ENCODE measurements around the gene PCID2.

The PCID2 gene

DNA sequence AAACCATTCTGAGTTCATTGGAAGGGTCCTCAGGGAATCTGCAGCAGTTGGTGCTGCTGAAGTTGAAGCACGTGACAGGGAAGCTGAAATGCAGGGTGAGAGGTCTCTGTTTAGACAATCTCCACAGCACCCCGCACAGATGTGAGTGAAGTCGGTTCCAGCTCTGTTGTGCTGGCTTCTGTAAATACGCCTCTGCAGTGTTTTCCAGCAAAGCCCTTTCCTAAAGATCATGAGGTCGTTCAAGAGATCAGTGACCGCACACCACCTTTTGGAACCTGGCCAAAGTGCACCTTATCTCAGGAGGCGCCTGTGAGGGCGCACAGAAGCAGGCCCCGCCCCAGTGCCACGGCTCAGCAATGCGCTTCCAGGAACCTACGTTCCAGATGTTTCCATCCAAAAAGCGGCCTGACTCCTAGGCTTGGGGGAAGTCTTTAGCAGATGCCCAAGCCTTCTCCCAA lies 11.7 kb upstream of the PCID2 start:
- Histone ChIP-seq H3K27ac (ENCODE audit: low read depth in 2 of 2, low read length in 2 of 2) (no peak overlapping the region), H3K4me3 (ENCODE audit: low read length in 2 of 2) (no peak overlapping the region), H3K27me3 (ENCODE audit: control insufficient read depth in 2 of 2, insufficient read depth in 2 of 2, low read length in 2 of 2) (no peaks in the 10 kb centered on the region), H3K4me1 (ENCODE audit: control insufficient read depth in 2 of 2, insufficient read depth in 2 of 2, low read length in 2 of 2) (peaks cover 12 to 13% of the 10 kb centered on the region in 2 donors), H3K9me3 (ENCODE audit: control insufficient read depth in 2 of 2, low read length in 2 of 2) (no peaks in the 10 kb centered on the region), H3K9ac (ENCODE audit: low read depth in 1 of 2, low read length in 2 of 2) (no peak overlapping the region), H3K36me3 (ENCODE audit: control insufficient read depth in 2 of 2, insufficient read depth in 2 of 2, low read length in 2 of 2) (peaks cover 28 to 46% of the 10 kb centered on the region in 2 donors)

DNA sequence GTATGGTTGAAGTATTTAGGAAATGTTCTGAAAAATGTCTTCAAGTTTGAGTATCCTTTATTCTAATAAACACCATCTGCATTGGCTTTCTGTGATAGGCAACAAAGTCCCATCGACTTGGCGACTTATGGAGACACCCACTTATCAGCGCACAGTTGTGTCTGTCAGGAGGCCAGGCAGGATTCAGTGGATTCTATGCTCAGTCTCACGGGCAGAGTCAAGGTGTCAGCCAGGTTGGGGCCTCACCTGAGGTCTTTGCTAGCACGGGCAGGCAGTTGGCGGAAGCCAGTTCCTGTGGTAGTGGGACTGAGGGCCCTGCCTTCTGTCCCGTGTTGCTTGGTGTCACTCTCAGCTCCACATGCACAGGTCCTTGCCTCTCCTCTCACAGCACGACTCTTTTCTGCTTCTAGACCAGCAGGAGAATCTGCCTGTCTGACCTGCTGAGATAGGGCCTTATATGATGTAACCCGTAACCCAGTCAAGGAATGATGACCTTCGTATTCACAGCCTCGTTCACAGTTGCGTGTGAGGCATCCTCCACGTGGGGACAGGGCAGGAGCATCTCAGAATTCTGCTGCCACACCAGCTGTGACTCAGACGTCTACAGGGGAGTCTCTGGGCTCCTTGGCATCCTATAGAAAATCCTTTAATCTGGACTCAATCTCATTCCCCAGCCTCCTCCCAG lies 10.9 kb upstream of the PCID2 start:
- H3K4me1 ChIP-seq (ENCODE audit: control insufficient read depth in 2 of 2, insufficient read depth in 2 of 2, low read length in 2 of 2): peaks cover 12 to 13% of the 10 kb centered on the region in 2 donors
- H3K9ac ChIP-seq (ENCODE audit: low read depth in 1 of 2, low read length in 2 of 2): no peak overlapping the region
- no peak overlapping the region for H3K4me3 ChIP-seq (ENCODE audit: low read length in 2 of 2)
- peaks cover 20 to 40% of the 10 kb centered on the region in 2 donors for H3K36me3 ChIP-seq (ENCODE audit: control insufficient read depth in 2 of 2, insufficient read depth in 2 of 2, low read length in 2 of 2)
- no peaks in the 10 kb centered on the region for H3K27me3 ChIP-seq (ENCODE audit: control insufficient read depth in 2 of 2, insufficient read depth in 2 of 2, low read length in 2 of 2)
- no peak overlapping the region for H3K27ac ChIP-seq (ENCODE audit: low read depth in 2 of 2, low read length in 2 of 2)
- no peaks in the 10 kb centered on the region for H3K9me3 ChIP-seq (ENCODE audit: control insufficient read depth in 2 of 2, low read length in 2 of 2)

DNA sequence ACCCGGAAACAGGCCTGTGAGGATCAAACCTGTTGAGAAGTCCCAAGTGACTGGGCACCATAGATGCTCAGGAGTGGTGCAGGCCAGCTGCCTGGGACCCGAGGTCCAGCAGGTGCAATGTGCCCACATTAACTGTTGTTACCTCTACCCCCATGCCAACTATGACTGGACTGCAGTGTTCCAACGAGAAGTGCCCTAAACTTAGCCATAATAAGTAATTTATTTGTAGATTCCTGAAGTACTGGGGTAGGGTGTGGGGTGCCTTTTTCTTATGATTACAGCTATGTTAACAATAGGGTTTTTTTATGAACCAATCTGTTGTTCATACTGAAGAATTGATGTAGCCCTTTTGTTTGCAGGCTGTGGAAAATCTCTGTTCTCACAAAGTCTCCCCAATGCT lies 10.1 kb upstream of the PCID2 start:
- Histone ChIP-seq H3K9me3 (ENCODE audit: control insufficient read depth in 2 of 2, low read length in 2 of 2) (no peaks in the 10 kb centered on the region), H3K4me1 (ENCODE audit: control insufficient read depth in 2 of 2, insufficient read depth in 2 of 2, low read length in 2 of 2) (peaks cover 12 to 16% of the 10 kb centered on the region in 2 donors), H3K36me3 (ENCODE audit: control insufficient read depth in 2 of 2, insufficient read depth in 2 of 2, low read length in 2 of 2) (peaks cover 18 to 35% of the 10 kb centered on the region in 2 donors), H3K27ac (ENCODE audit: low read depth in 2 of 2, low read length in 2 of 2) (no peak overlapping the region), H3K27me3 (ENCODE audit: control insufficient read depth in 2 of 2, insufficient read depth in 2 of 2, low read length in 2 of 2) (no peaks in the 10 kb centered on the region), H3K9ac (ENCODE audit: low read depth in 1 of 2, low read length in 2 of 2) (no peak overlapping the region), H3K4me3 (ENCODE audit: low read length in 2 of 2) (no peak overlapping the region)

DNA sequence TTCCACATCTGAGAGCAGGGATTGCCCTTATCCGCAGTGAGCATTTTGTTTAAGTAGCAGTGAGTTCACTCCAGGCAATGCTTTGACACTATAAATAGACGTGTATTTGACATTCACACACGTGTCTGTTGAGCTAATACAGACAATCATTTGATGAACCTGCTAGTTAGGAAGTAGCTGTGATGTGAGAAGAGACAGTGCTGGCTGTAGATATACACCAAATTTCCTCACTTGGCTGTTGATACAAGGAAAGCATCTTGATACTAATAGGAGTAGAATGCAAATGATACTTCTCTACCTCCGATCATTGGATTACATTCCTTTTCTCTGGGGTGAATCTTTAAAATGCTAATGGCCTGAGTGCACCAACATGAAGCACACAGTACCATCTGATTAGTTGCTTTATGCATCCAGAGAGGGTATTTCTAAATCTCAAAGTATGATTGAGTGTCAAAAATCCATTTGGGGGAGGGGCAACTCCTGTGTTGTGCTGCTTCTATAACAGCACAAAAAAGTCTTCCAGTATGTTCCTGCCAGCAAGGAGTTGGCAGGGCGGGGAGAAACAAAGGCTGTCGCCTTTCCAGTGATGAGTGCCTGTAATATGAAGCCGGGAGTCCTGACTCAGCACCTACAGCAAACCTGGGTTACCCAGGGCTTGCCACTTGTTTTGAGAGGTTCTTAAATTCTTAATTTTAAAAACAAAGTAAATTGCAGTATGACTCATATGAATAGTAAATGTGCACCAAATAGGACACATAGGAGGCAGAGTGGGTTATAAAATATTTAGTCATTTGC lies 8.0 kb upstream of the PCID2 start:
- Histone ChIP-seq H3K9ac (ENCODE audit: low read depth in 1 of 2, low read length in 2 of 2) (no peak overlapping the region), H3K27me3 (ENCODE audit: control insufficient read depth in 2 of 2, insufficient read depth in 2 of 2, low read length in 2 of 2) (no peaks in the 10 kb centered on the region), H3K9me3 (ENCODE audit: control insufficient read depth in 2 of 2, low read length in 2 of 2) (no peaks in the 10 kb centered on the region), H3K36me3 (ENCODE audit: control insufficient read depth in 2 of 2, insufficient read depth in 2 of 2, low read length in 2 of 2) (peaks cover 10 to 25% of the 10 kb centered on the region in 2 donors), H3K27ac (ENCODE audit: low read depth in 2 of 2, low read length in 2 of 2) (no peak overlapping the region), H3K4me1 (ENCODE audit: control insufficient read depth in 2 of 2, insufficient read depth in 2 of 2, low read length in 2 of 2) (peaks cover 12 to 16% of the 10 kb centered on the region in 2 donors), H3K4me3 (ENCODE audit: low read length in 2 of 2) (no peak overlapping the region)

DNA sequence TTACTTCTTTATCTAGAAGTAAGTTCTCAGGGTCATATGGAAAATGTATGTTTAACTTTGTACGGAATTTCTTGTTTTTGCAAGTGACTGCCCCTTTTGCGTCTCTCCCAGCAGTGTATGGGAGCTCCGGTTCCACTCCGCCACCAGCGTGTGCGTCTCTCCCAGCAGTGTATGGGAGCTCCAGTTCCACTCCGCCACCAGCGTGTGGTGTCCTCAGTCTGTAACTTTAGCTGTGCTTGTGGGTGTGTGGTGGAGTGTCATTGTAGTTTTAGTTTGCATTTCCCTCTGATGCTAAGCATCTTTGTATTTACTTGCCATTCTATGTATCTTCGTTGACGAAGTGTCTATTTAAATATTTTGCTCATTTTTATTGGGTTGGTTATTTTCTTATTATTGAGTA lies 3.3 kb upstream of the PCID2 start:
- Histone ChIP-seq H3K27me3 (ENCODE audit: control insufficient read depth in 2 of 2, insufficient read depth in 2 of 2, low read length in 2 of 2) (no peaks in the 10 kb centered on the region), H3K36me3 (ENCODE audit: control insufficient read depth in 2 of 2, insufficient read depth in 2 of 2, low read length in 2 of 2) (peaks cover 4 to 7% of the 10 kb centered on the region in 2 donors), H3K4me3 (ENCODE audit: low read length in 2 of 2) (no peak overlapping the region), H3K27ac (ENCODE audit: low read depth in 2 of 2, low read length in 2 of 2) (no peak overlapping the region), H3K9me3 (ENCODE audit: control insufficient read depth in 2 of 2, low read length in 2 of 2) (no peaks in the 10 kb centered on the region), H3K9ac (ENCODE audit: low read depth in 1 of 2, low read length in 2 of 2) (no peak overlapping the region), H3K4me1 (ENCODE audit: control insufficient read depth in 2 of 2, insufficient read depth in 2 of 2, low read length in 2 of 2) (peaks cover 21 to 26% of the 10 kb centered on the region in 2 donors)

DNA sequence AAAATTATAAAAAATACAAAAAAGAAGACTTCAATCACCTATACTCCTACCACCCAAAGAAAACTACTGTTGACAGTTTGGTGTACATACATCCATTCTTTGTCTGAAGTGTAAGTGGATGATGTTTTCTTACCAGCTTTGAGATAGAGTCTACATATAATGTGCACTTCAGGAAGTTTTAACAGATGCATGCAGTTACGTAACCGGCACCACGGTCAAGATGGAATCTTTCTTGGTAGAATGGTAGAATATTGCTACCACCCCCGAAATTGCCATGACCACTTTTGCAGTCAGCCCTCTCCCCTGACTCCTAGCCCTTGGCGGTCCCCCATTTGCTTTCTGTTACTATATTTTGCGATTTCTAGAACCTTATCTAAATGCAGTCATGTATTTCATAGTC lies 2.4 kb upstream of the PCID2 start:
- Histone ChIP-seq H3K27ac (ENCODE audit: low read depth in 2 of 2, low read length in 2 of 2) (no peak overlapping the region), H3K9ac (ENCODE audit: low read depth in 1 of 2, low read length in 2 of 2) (no peak overlapping the region), H3K36me3 (ENCODE audit: control insufficient read depth in 2 of 2, insufficient read depth in 2 of 2, low read length in 2 of 2) (peaks cover 4 to 10% of the 10 kb centered on the region in 2 donors), H3K4me3 (ENCODE audit: low read length in 2 of 2) (peak overlapping the region in 1 of 2 donors; percentile 24), H3K27me3 (ENCODE audit: control insufficient read depth in 2 of 2, insufficient read depth in 2 of 2, low read length in 2 of 2) (no peaks in the 10 kb centered on the region), H3K9me3 (ENCODE audit: control insufficient read depth in 2 of 2, low read length in 2 of 2) (no peaks in the 10 kb centered on the region), H3K4me1 (ENCODE audit: control insufficient read depth in 2 of 2, insufficient read depth in 2 of 2, low read length in 2 of 2) (peaks cover 17% of the 10 kb centered on the region in 2 donors)

DNA sequence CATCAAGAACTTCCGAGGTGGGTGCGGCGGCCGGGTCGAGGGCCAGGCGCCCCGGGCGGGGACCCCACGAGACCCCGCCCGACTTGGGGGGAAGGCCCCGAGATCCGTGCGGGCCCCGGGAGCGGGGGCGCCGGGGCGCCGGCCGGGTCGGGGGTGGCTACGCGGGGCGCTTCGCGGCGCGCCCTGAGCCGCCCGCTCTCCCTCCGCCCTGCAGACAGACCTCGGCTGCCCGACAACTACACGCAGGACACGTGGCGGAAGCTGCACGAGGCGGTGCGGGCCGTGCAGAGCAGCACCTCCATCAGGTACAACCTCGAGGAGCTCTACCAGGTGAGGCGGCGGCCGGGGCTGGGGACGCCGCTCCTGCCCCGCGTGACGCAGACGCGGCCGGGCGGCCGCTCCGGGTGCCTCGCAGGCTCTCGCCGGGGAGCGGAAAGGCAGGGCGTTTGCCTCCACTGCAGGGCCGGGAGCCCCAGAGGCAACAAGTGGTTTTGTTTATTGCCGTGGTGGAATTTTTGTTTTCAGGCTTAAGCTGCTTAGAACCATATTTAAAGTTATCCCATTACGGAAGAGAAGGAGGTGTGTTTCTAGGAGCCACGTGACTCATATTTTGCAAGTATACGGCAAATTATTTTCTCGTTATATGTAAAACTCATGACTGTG lies 1.4 kb upstream of the PCID2 start:
- no peaks in the 10 kb centered on the region for H3K9me3 ChIP-seq (ENCODE audit: control insufficient read depth in 2 of 2, low read length in 2 of 2)
- no peaks in the 10 kb centered on the region for H3K27me3 ChIP-seq (ENCODE audit: control insufficient read depth in 2 of 2, insufficient read depth in 2 of 2, low read length in 2 of 2)
- peak overlapping the region; percentile 71 to 75 for H3K4me3 ChIP-seq (ENCODE audit: low read length in 2 of 2)
- peaks cover 12 to 17% of the 10 kb centered on the region in 2 donors for H3K4me1 ChIP-seq (ENCODE audit: control insufficient read depth in 2 of 2, insufficient read depth in 2 of 2, low read length in 2 of 2)
- H3K9ac ChIP-seq (ENCODE audit: low read depth in 1 of 2, low read length in 2 of 2): peak overlapping the region; percentile 0 to 72
- H3K27ac ChIP-seq (ENCODE audit: low read depth in 2 of 2, low read length in 2 of 2): peak overlapping the region; percentile 81 to 99
- peaks cover 4 to 10% of the 10 kb centered on the region in 2 donors for H3K36me3 ChIP-seq (ENCODE audit: control insufficient read depth in 2 of 2, insufficient read depth in 2 of 2, low read length in 2 of 2)

DNA sequence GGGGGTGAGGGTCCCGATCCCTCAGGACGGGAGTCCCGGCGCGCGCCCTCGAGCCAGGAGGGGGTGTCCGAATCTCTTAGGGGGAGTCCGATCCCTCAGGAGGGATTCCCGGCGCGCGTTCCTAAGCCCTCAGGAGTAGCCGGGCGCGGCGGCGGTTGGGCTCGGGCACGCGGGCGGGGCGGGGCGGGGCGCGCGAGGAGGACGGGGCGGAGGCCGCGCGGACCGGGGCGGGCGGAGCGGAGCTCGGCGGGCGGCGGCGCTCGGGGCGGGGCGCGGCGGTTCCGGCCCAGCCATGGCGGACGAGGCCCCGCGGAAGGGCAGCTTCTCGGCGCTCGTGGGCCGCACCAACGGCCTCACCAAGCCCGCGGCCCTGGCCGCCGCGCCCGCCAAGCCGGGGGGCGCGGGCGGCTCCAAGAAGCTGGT lies 878 bp upstream of the PCID2 start, which contains the start of gene CUL4A:
TSS of gene CUL4A (plus strand) at position 278 of the 423 bp plus-strand sequence. CDS start at position 293, 15 bp downstream.
- H3K9ac ChIP-seq (ENCODE audit: low read depth in 1 of 2, low read length in 2 of 2): peak within 1 kb of the TSS; percentile 95 to 96
- H3K27me3 ChIP-seq (ENCODE audit: control insufficient read depth in 2 of 2, insufficient read depth in 2 of 2, low read length in 2 of 2): no peaks in the 10 kb centered on the region

DNA sequence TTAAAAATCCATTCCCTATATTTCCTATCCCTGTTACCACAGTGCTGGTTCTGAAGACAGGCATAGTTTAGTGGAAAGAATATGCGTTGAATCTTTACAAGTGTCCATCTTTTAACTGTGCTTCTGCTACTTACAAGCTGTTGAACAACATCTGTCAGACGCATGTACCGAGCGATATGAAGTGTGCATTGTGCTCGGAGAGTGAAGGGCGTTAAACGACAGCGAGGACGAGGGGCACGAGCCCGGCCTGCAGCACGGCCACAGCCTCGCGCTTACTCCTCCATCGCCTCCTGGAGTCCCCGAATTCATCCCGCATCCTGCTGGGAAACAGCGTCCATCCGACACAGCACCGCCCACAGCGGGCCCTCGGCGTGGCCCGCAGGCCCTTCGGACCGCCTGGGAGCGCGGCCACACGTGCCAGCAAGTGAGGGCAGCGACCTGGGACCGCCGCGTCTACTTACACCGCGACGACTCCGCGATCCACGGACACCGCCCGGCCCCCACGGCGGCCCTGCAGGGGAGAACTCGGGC lies 514 bp downstream of the PCID2 start:
- Histone ChIP-seq H3K27me3 (ENCODE audit: control insufficient read depth in 2 of 2, insufficient read depth in 2 of 2, low read length in 2 of 2) (no peaks in the 10 kb centered on the region), H3K36me3 (ENCODE audit: control insufficient read depth in 2 of 2, insufficient read depth in 2 of 2, low read length in 2 of 2) (peaks cover 4 to 16% of the 10 kb centered on the region in 2 donors), H3K4me3 (ENCODE audit: low read length in 2 of 2) (peak overlapping the region; percentile 69 to 89), H3K9me3 (ENCODE audit: control insufficient read depth in 2 of 2, low read length in 2 of 2) (no peaks in the 10 kb centered on the region), H3K27ac (ENCODE audit: low read depth in 2 of 2, low read length in 2 of 2) (peak overlapping the region; percentile 99), H3K9ac (ENCODE audit: low read depth in 1 of 2, low read length in 2 of 2) (peak overlapping the region; percentile 95 to 96), H3K4me1 (ENCODE audit: control insufficient read depth in 2 of 2, insufficient read depth in 2 of 2, low read length in 2 of 2) (peaks cover 9 to 17% of the 10 kb centered on the region in 2 donors)

More for the DNA sequence above, 878 bp upstream of the PCID2 start, which contains the start of gene CUL4A:
- Histone ChIP-seq H3K4me1 (ENCODE audit: control insufficient read depth in 2 of 2, insufficient read depth in 2 of 2, low read length in 2 of 2) (peaks cover 12 to 17% of the 10 kb centered on the region in 2 donors), H3K9me3 (ENCODE audit: control insufficient read depth in 2 of 2, low read length in 2 of 2) (no peaks in the 10 kb centered on the region), H3K27ac (ENCODE audit: low read depth in 2 of 2, low read length in 2 of 2) (peak within 1 kb of the TSS; percentile 99), H3K36me3 (ENCODE audit: control insufficient read depth in 2 of 2, insufficient read depth in 2 of 2, low read length in 2 of 2) (peaks cover 4 to 13% of the 10 kb centered on the region in 2 donors), H3K4me3 (ENCODE audit: low read length in 2 of 2) (peak within 1 kb of the TSS; percentile 75 to 89)
